Astrocyte (in vitro differentiated cells and primary cell): ENCODE measurements around the gene CYP20A1. TPM values are rescaled to one million over a fixed set of nuclear protein-coding genes. Genes with fewer than 3 reads are reported as not detected.

Source experiments
- DNase-seq: peaks from one replicate; pipeline ENCODE4 v3.0.0-alpha.2; 2010; ENCODE audit warnings: low read depth
- FAIRE-seq: peaks from 2 replicates; lab custom pipeline; 2011; peaks lifted over from hg19 to GRCh38; lab: Jason Lieb, UNC
- H2AFZ ChIP-seq: 2 replicates; pipeline ENCODE4 v1.6.0; 2012; ENCODE audit warnings: low read depth, low read length, inconsistent platforms
- H3K27ac ChIP-seq: 2 replicates; pipeline ENCODE4 v1.5.1; 2011; ENCODE audit warnings: low read depth, low read length, inconsistent platforms
- H3K27me3 ChIP-seq: 2 replicates; pipeline ENCODE4 v1.6.0; 2011; ENCODE audit warnings: low read length, inconsistent platforms; ENCODE audit not compliant: insufficient read depth
- H3K36me3 ChIP-seq: 2 replicates; pipeline ENCODE4 v1.5.1; 2011; ENCODE audit warnings: low read length, inconsistent platforms; ENCODE audit not compliant: insufficient read depth
- H3K4me1 ChIP-seq: 2 replicates; pipeline ENCODE4 v1.5.1; 2011; ENCODE audit warnings: low read length, inconsistent platforms; ENCODE audit not compliant: insufficient read depth
- H3K4me2 ChIP-seq: 2 replicates; pipeline ENCODE4 v1.6.0; 2012; ENCODE audit warnings: low read length, inconsistent platforms
- H3K4me3 ChIP-seq: 2 replicates; pipeline ENCODE4 v1.5.1; 2011; ENCODE audit warnings: low read depth, mild to moderate bottlenecking, low read length, inconsistent platforms; ENCODE audit not compliant: insufficient read depth
- H3K79me2 ChIP-seq: 2 replicates; pipeline ENCODE4 v1.6.0; 2012; ENCODE audit warnings: mild to moderate bottlenecking, low read length, inconsistent platforms; ENCODE audit not compliant: insufficient read depth
- H3K9ac ChIP-seq: 2 replicates; pipeline ENCODE4 v1.6.0; 2012; ENCODE audit warnings: mild to moderate bottlenecking, low read length, inconsistent platforms
- H3K9me3 ChIP-seq: 2 replicates; pipeline ENCODE4 v1.5.1; 2012; ENCODE audit warnings: low read depth, mild to moderate bottlenecking, low read length, inconsistent platforms; ENCODE audit not compliant: insufficient read depth
- H4K20me1 ChIP-seq: 2 replicates; pipeline ENCODE4 v1.6.0; 2012; ENCODE audit warnings: low read length, inconsistent platforms; ENCODE audit not compliant: insufficient read depth
- H3K27ac Mint-ChIP-seq: one replicate; pipeline ENCODE4 v1.8.0; 2021; ENCODE audit warnings: mild to moderate bottlenecking, mixed read lengths; ENCODE audit not compliant: unreplicated experiment
- H3K27me3 Mint-ChIP-seq: one replicate; pipeline ENCODE4 v1.8.0; 2021; ENCODE audit warnings: low read depth, mixed read lengths; ENCODE audit not compliant: unreplicated experiment
- H3K36me3 Mint-ChIP-seq: one replicate; pipeline ENCODE4 v1.8.0; 2021; ENCODE audit warnings: low read depth, mixed read lengths; ENCODE audit not compliant: unreplicated experiment
- H3K4me1 Mint-ChIP-seq: one replicate; pipeline ENCODE4 v1.8.0; 2021; ENCODE audit warnings: low read depth, mixed read lengths; ENCODE audit not compliant: unreplicated experiment
- H3K4me3 Mint-ChIP-seq: one replicate; pipeline ENCODE4 v1.8.0; 2021; ENCODE audit warnings: mild to moderate bottlenecking, moderate library complexity, mixed read lengths; ENCODE audit not compliant: unreplicated experiment
- H3K9me3 Mint-ChIP-seq: one replicate; pipeline ENCODE4 v1.8.0; 2021; ENCODE audit warnings: mild to moderate bottlenecking, mixed read lengths; ENCODE audit not compliant: unreplicated experiment
- CTCF ChIP-seq: IDR thresholded peaks from 2 replicates; pipeline ENCODE4 v1.5.1; 2011; ENCODE audit warnings: low read depth, mild to moderate bottlenecking, inconsistent platforms, low read length, moderate library complexity; ENCODE audit not compliant: insufficient read depth
- EZH2 ChIP-seq: IDR thresholded peaks from 2 replicates; pipeline ENCODE4 v1.6.1; 2012; ENCODE audit warnings: mild to moderate bottlenecking, low read length, inconsistent platforms; ENCODE audit not compliant: insufficient read depth
- total RNA-seq: library from RNA; stranded (reverse); gene quantifications from 2 replicates; pipeline ENCODE4 v1.2.1, GENCODE V29; 2021

CYP20A1 gene
- total RNA-seq, 1 donor from 2014 or later = 14.4 TPM

GRCh38 chr2:203261326-203262159 is 22.7 kb downstream of the CYP20A1 start:
- no peaks in the 10 kb centered on the region for H3K9me3 ChIP-seq
- Mint-ChIP-seq H3K4me1 (no peaks in the 10 kb centered on the region), H3K36me3 (no peaks in the 10 kb centered on the region), H3K27ac (peak overlapping the region; percentile 7), H3K9me3 (no peaks in the 10 kb centered on the region), H3K27me3 (no peaks in the 10 kb centered on the region), H3K4me3 (no peak overlapping the region)
- no peak for DNase-seq
- no peak overlapping the region for H2AFZ ChIP-seq
- no peak overlapping the region for H3K4me2 ChIP-seq
- H3K27ac ChIP-seq = no peak overlapping the region
- no peak for TF ChIP-seq EZH2
- no peak for TF ChIP-seq CTCF
- no peaks in the 10 kb centered on the region for H3K4me1 ChIP-seq
- no peak for FAIRE-seq
- H4K20me1 ChIP-seq = peaks cover 7% of the 10 kb centered on the region
- no peaks in the 10 kb centered on the region for H3K27me3 ChIP-seq
- no peak overlapping the region for H3K4me3 ChIP-seq
- H3K79me2 ChIP-seq = peaks cover 9% of the 10 kb centered on the region
- peaks cover 11% of the 10 kb centered on the region for H3K36me3 ChIP-seq
- no peak overlapping the region for H3K9ac ChIP-seq

GRCh38 chr2:203279288-203279687 is 40.5 kb downstream of the CYP20A1 start:
- H3K9me3 ChIP-seq = no peaks in the 10 kb centered on the region
- no peaks in the 10 kb centered on the region for H3K9me3 Mint-ChIP-seq
- no peak overlapping the region for H3K27ac Mint-ChIP-seq
- H3K36me3 Mint-ChIP-seq = peaks cover 10% of the 10 kb centered on the region
- H3K9ac ChIP-seq = no peak overlapping the region
- no peaks in the 10 kb centered on the region for H4K20me1 ChIP-seq
- no peak overlapping the region for H3K4me3 ChIP-seq
- H3K36me3 ChIP-seq = peaks cover 28% of the 10 kb centered on the region
- no peak overlapping the region for H2AFZ ChIP-seq
- no peak for TF ChIP-seq CTCF
- no peak for TF ChIP-seq EZH2
- no peaks in the 10 kb centered on the region for H3K79me2 ChIP-seq
- FAIRE-seq (no peak), DNase-seq (no peak)
- H3K27me3 Mint-ChIP-seq = no peaks in the 10 kb centered on the region
- no peak overlapping the region for H3K4me2 ChIP-seq
- H3K4me1 Mint-ChIP-seq = peaks cover 6% of the 10 kb centered on the region
- H3K4me3 Mint-ChIP-seq = no peak overlapping the region
- H3K27me3 ChIP-seq = no peaks in the 10 kb centered on the region
- peaks cover 12% of the 10 kb centered on the region for H3K4me1 ChIP-seq
- no peak overlapping the region for H3K27ac ChIP-seq

GRCh38 chr2:203280428-203281064 is 41.7 kb downstream of the CYP20A1 start:
- peaks cover 31% of the 10 kb centered on the region for H3K36me3 ChIP-seq
- FAIRE-seq = no peak

More at GRCh38 chr2:203280428-203281064, 41.7 kb downstream of the CYP20A1 start:
- no peaks in the 10 kb centered on the region for H3K79me2 ChIP-seq
- no peaks in the 10 kb centered on the region for H3K27me3 ChIP-seq
- H3K9me3 Mint-ChIP-seq = no peaks in the 10 kb centered on the region
- no peak overlapping the region for H3K27ac ChIP-seq
- H3K4me3 Mint-ChIP-seq = no peak overlapping the region
- no peak overlapping the region for H2AFZ ChIP-seq
- TF ChIP-seq CTCF (no peak), EZH2 (no peak)
- peaks cover 12% of the 10 kb centered on the region for H3K4me1 ChIP-seq
- H3K27ac Mint-ChIP-seq = peak overlapping the region; percentile 62
- no peaks in the 10 kb centered on the region for H3K9me3 ChIP-seq
- H3K36me3 Mint-ChIP-seq = peaks cover 10% of the 10 kb centered on the region
- peaks cover 6% of the 10 kb centered on the region for H3K4me1 Mint-ChIP-seq
- no peak overlapping the region for H3K4me3 ChIP-seq
- H3K27me3 Mint-ChIP-seq = no peaks in the 10 kb centered on the region
- no peak overlapping the region for H3K4me2 ChIP-seq
- no peak overlapping the region for H3K9ac ChIP-seq
- DNase-seq = peak; percentile 77
- no peaks in the 10 kb centered on the region for H4K20me1 ChIP-seq
